Astrocyte (in vitro differentiated cells and primary cell): Measurements from ENCODE around the gene ABCB8.

ENCODE experiments used
- EZH2 ChIP-seq: IDR thresholded peaks from 2 replicates; pipeline ENCODE4 v1.6.1; 2012; ENCODE audit warnings: mild to moderate bottlenecking, low read length, inconsistent platforms; ENCODE audit not compliant: insufficient read depth
- TF ChIP-seq, protein P1 (sequence below): IDR thresholded peaks from 2 replicates; pipeline ENCODE4 v1.5.1; 2011; ENCODE audit warnings: low read depth, mild to moderate bottlenecking, inconsistent platforms, low read length, moderate library complexity; ENCODE audit not compliant: insufficient read depth

DNA sequence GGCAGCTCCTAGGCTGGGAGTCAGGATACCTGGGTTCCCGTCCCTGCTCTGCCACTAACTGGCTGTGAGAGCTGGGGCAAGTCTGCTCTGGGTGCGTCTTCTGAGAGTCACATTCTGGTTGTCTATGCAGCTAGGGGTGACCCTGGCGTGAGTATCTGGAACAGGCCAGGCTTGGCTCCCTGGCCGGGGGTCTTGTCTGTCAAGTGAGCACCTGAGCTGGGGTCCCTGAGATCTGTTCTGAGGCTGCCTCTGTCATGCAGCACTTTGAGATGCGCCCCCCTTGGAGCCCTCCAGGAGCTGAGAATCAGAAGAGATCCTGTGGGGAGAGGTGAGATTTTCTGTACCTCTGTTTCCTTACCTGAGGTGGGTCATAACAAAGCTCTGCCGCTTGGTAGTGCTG lies 65.5 kb downstream of the ABCB8 start:
- TF ChIP-seq, protein P1, sequence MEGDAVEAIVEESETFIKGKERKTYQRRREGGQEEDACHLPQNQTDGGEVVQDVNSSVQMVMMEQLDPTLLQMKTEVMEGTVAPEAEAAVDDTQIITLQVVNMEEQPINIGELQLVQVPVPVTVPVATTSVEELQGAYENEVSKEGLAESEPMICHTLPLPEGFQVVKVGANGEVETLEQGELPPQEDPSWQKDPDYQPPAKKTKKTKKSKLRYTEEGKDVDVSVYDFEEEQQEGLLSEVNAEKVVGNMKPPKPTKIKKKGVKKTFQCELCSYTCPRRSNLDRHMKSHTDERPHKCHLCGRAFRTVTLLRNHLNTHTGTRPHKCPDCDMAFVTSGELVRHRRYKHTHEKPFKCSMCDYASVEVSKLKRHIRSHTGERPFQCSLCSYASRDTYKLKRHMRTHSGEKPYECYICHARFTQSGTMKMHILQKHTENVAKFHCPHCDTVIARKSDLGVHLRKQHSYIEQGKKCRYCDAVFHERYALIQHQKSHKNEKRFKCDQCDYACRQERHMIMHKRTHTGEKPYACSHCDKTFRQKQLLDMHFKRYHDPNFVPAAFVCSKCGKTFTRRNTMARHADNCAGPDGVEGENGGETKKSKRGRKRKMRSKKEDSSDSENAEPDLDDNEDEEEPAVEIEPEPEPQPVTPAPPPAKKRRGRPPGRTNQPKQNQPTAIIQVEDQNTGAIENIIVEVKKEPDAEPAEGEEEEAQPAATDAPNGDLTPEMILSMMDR: no peak
- TF ChIP-seq EZH2: no peak
